NCI-H2107 treated with DMSO at 0.1 percent for 48 hours (cell line): ENCODE results near the gene REC8.
"Not testable (repeated sequence)": the region's sequence is repeated elsewhere in the genome, so short reads cannot be mapped to it uniquely, and the experiment has no call there.

Experiments used
- DNase-seq: peaks from one replicate; lab custom pipeline; 2025; ENCODE audit not compliant: unreplicated experiment; lab: John Stamatoyannopoulos, UW

The REC8 gene

DNA sequence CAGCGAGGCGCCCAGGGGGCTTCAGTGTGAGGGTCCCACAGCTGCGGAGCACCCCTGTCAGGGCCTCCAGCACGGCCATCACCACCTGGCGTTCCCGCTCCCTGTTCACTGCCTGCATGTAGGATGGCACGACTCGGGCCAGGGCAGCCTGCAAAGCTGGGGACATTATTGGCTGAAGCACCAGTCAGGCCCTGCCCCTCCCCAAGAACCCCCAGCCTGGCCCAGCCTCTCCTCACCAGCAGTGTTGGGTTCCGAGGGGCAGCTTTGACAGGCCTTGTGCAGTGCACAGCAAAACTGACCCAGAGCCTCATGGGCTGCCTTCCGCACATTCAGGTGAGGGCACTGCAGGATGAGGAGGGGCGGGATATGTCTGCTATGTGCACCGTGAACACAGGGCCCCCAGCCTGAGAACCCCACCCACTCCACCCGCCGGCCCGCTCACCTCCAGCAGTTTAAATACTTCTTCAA, 11.2 kb downstream of the REC8 start:
- DNase-seq = no peak

GRCh38 chr14:24184104-24184970, 12.5 kb downstream of the REC8 start:
- DNase-seq = no peak

DNA sequence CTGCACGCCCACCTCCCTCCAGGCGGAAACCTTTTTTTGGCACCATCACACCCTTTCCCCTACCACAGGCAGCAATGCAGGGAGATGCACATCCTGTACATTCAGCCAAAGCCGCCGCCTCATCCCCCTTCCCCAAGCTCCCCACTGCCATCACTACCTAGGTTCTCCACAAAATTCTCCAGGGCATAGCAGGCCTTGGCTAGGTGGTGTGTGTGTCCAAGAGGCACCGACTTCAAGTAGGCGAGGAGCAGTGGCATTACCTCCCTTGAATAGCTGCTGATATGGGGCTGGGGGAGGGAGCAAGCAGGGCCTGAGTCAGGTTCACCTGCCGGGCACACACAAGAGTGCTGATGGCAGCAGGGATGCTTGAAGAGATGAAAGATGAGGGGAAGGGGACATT, 13.1 kb downstream of the REC8 start:
- no peak for DNase-seq

DNA sequence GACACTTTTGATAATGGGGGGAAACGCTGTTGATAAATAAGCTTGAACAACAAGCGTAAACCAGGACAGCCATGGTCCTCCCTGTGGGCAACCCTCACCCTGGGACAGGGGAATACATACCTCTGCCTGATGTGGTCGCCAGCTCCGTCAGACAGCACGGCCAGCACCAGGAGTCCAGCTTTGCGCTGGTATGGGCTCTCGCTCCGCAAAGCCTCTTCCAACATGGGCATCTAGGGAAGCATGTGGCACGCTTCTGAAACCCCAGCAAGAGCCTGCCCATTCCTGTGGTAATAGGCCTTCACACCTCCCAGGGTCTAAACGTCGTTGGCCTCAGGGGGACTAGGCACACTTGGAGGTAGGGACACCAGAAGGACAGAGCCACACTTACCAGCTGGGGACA, 13.9 kb downstream of the REC8 start:
- no peak for DNase-seq

DNA sequence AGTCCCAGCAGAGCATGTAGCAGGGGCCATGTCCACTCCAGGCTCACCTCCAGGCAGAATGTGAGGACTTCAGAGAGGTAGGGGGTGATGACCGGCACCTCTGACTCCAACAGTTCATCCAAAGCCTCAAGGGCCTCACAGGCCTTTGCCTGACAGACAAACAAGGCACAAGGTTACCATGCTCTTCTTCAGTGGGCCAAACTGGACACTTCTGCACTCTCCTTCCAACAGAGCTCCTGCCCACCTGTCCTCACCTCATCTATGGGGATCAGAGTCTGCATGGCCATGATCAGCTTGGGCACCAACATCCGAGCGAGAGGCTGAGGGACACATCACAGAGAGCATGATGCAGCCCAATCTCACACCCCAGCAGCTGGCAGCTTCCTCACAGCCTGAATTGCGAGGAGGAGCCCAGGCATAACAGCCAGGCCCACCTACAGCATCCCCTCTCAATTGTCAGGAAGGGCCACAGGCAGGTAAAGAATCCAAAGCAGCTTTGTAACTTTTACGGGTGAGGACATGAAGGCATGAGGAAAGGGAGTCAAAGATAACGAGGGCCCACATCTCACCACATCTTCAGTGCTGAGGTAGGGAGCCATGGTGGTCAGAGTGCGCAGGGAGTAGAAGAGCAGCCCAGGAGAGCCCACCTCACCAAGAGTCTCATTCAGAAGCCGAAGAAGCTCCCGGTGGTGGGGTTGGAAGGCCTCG, 15.1 kb downstream of the REC8 start:
- no peak for DNase-seq

DNA sequence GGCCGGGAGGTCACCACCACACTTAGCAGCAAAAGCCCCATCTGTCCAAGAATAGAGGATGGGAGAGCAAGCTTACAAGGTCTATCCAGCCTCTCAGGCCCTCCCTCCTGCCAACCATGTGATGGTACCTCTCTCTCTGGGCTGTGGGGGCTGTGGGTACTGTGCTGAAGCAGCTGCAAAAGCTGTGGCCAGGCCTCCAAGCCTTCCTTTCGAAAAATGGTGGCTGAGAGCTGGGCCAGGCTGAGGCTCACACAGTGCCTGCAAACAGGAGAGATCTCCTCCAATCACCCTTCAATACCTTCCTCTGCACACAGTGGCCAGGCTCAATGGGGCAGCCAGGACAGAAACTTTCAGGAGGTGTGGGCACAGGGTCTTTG, 15.6 kb downstream of the REC8 start:
- DNase-seq = no peak

DNA sequence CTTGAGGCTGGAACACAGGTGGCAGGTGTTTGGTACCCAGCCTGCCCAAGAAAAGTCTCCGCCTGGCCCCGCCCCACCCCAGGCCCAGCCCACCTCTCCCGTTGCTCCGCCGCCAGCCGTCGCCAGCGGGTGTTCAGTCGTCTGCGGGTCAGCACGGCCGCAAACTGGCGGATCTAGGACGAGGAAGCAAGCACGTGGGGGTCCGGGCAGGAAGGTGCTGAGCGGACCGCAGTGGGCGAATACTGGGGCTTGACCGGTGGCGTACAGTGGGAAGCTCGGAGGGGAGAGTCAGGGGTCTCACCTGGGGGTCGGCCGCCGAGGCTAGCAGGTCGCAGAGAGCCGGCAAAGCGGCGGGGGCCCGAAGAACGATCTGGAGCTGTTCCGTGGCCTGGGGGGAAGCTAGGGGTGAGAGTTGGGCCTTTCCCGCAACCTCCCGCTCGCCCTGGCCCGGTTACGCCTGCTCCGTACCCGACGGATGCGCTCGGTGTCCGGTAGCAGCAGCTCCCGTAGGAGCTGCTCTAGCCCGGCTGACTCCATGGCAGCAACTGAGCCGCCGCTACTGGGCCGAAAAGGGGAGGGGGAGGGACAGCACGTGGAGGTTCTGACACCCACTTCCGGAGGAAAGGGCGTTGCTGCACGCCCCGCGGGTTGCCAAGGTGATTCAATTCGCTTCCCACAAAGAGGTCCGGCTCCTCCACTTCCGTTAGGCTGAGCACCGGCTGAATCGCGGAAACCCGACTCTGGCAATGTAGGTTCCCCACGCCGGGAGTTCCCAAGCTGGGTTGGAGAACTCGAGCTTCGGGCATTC, 16.6 kb downstream of the REC8 start, which contains the start of gene IPO4:
IPO4 (minus strand) TSS at position 566 of the 808 bp plus-strand sequence; CDS start at position 537, 29 bp downstream.
- peak; percentile 98 for DNase-seq

DNA sequence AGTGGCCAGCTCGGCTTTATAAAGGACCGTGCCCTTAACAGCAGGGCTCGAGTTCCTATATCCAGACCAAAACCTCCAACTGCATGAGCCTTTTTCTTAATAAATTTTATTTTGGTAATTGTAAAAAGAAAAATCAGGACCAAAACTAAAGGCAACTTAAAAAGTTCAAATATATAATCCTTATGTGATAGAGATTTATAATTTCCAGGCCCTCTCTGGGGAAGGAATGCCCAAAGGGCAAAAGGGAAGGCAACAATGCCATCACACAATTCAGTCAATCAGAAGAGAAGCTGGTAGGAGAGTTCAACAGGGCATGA, 17.1 kb downstream of the REC8 start:
- DNase-seq = no peak

GRCh38 chr14:24189460-24189859, 17.6 kb downstream of the REC8 start:
- DNase-seq = no peak

- DNase-seq = no peak
Observed at GRCh38 chr14:24190416-24190815, 18.5 kb downstream of the REC8 start.

DNA sequence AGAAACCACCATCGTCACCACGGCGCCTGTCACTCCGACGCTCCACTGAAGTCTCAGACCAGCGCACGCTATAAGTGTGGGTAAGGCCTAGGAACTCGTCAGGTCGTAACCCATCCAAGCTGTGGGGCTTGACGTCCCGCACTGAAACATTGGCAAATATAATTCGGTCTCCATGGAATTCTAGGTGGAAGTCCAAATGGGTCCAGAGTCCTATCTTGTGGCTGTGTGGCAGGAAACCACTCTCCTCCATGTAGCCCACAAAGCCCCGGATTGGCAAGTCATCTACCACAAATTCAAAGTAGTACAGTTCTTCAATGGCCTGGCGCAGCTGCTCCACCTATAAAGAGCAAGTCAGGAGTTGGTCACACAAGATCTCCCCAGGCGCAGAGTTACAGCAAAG, 21.1 kb downstream of the REC8 start:
- DNase-seq = no peak

DNA sequence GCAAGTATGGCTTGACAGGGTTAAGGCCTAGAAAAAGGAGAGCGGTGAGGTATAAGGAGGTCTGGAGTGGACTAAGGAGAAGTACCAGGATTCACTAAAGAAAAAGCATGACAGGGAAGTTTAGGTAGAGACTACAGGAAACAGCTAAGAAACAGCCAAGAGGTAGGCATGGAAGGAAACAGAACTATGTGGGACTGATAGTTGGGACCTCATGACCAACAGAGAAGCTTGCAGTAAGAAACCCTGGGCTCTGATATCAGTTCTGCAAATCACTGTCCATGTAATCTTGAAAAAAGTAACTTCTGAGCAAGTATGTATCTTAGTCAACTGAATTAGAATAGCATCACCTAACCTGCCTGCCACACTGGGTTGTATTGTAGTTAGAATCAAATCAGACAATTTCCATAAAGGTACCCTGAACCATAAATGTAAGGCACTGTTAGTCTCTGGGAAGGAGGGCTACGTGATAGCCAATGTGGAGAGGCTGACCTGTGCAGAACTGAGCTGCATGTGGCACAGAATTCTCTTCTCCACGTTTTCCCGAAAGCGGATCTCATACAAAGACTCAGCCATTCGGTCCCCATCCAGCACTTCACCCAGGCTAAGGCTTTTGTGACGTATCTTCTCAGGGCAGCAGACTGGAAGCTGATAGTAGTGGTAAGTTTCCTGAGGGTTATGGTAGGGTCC, 22.4 kb downstream of the REC8 start:
- DNase-seq = no peak

DNA sequence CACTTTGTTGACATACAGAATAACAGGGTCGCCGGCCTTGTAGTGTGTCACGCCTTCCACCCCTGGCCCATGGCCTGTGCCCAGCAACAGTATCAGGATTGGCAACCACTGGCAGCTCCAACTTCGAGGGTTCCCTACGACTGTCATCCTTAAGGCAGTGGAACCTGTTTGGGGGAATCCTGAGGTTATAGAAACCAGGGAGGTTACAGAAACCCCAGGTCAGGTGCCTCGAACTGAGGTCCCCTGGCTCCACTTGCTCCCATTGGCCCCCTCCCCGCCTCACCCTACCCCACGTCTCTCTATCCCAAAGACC, 22.9 kb downstream of the REC8 start:
- no peak for DNase-seq

DNA sequence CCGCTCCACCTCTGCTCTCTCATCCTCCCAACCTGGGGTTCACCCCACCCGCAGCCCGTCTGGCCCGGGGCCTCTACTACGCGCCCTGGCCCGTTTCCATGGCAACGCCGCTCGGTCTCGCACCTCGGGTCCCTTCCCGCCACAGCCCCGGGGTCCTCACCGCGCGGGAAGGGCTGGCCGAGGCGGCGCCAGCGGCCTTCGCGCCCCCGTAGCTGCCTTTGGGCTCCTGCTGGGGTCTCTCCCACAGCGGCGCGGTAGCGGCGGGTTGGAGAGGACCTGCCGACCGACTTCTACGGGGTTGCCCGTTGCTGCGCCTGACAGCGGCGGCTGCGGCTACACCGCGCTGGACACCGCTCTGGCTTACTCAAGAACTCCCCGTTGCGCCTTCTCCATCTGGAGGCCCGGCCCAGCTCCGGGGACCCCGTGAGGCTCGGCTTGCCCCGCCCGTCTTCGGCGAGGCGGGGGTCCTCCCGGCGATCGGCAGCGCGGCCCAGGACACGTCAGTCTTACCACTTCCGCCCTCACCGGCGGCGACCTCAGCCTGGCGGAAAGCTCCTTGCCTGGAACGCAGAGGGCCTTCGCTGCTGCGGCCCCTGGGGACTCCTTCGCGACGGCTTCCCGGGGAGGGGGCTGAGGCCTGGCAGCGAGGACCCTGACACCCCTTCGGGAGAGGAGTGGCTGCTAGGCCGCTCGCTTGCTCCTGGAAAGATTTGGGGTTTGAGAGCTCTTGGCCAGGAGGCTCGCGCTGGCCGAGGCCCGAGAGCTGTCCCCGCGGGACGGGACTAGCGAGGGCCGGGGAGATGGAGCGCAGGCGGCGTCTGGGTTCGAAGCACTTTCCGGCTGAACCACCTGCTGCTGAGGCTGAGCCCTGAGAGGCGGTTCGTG, 23.5 kb downstream of the REC8 start, which contains the start of gene TM9SF1:
TM9SF1 (minus strand) TSS at position 256 of the 885 bp plus-strand sequence. CDS start 422 bp downstream, outside the sequence.
- DNase-seq = peak; percentile 59

DNA sequence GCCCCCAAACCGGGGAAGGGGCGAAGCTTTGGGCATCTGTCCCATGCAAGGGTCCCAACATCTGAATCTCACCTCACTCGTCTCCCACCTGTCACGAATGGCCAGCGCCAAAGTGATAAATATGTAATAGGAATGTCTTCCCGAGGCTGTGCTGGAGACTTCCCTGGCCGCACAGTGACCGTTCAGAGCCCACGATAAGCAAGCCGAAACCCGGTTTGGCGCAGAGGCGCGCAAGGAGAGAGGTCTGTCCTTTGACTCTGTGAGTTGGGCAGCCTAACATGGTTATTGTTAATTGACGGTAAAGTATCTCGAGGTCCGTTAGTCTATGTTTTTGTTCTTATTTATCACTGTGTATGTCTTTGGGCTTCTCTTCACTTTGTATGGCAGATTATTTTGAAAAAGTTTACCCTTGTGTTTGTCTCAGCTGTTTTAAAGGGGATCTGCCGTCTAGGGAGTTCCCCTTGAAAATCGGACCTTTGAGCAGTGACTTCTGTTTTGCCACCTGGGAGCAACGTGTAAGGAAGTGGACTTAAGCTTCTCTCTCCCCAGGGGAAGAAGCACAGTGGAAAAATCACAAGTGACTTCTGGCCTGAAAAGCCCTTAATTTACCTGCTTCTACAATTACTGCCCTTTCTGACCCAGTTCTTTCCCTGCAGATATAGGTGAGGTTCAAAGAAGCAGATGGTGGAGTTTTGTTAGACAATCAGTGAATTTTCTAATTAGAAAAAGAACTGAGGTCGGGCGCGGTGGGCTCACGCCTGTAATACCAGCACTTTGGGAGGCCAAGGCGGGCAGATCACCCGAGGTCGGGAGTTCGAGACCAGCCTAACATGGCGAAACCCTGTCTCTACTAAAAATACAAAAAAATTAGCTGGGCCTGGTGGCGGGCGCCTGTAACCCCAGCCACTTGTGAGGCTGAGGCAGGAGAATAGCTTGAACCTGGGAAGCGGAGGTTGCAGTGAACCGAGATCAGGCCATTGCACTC, 24.5 kb downstream of the REC8 start:
- DNase-seq = peak; percentile 15

DNA sequence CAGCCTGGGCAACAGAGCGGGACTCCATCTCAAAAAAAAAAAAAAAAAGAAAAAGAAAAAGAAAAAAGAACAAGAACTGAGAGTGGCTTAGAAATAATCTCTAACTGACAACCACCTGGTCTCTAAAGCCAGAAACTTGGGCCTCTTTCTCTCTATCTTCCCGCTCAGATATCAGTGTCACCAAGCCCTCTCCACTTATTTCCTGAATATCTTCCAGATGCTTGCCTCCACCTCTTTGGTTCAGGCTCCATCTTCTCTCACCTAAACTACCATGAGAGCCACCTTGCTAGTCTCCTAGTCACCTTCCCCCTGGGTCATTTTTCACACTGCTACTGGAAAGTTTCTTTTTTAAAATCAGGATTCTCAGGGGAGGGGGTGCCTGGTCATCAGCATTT, 25.2 kb downstream of the REC8 start:
- DNase-seq = no peak

DNA sequence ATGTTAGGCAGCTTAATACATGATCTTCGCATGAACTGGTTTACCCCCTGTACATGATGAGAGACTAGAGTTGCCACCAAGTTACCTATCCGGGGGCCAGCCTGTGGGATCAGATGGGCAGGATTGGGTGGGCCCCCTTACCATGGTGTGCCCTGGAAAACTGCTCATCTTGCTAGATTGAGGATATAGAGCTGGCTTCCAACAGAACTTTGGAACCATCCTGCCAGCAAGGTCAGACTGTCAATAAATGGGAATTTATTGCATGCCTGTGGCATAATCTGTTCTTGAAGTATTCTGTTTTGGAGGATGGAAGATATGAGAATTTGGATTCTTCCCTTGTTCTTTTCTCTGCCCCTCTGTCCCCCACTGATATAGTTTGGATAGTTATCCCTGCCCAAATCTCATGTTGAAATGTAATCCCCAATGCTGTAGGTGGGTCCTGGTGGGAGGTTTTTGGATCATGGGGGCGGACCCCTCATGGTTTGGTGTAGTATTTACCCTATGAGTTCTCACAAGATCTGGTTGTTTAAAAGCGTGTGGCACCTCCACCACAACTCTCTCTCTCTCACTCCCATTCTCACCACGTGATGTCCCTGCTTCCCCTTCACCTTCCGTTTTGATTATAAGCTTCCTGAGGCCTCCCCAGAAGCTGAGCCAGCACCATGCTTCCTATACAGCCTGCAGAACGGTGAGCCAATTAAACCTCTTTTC, 27.1 kb downstream of the REC8 start:
- DNase-seq = no peak

- DNase-seq = not testable (repeated sequence)
Observed at GRCh38 chr14:24202538-24202937, 30.7 kb downstream of the REC8 start.
